HEK293T (cell line): ENCODE measurements around the gene ZNF74.
"Not testable (repeated sequence)": the region's sequence is repeated elsewhere in the genome, so short reads cannot be mapped to it uniquely, and the experiment has no call there.

Experiments
- BHLHE40 ChIP-seq: fragments of 450-650 bp; IDR thresholded peaks from 2 replicates; pipeline ENCODE4 v1.6.1; 2016; ENCODE audit warnings: mild to moderate bottlenecking, moderate library complexity, borderline replicate concordance
- FOXA1 ChIP-seq: fragments of 450-650 bp; IDR thresholded peaks from 2 replicates; pipeline ENCODE4 v1.6.1; 2016; ENCODE audit warnings: mild to moderate bottlenecking
- FOXK2 ChIP-seq: fragments of 450-650 bp; IDR thresholded peaks from 2 replicates; pipeline ENCODE4 v1.6.1; 2016; ENCODE audit warnings: mild to moderate bottlenecking
- FOXM1 ChIP-seq: fragments of 450-650 bp; IDR thresholded peaks from 2 replicates; pipeline ENCODE4 v1.6.1; 2017; ENCODE audit warnings: mild to moderate bottlenecking, borderline replicate concordance
- LEF1 ChIP-seq: fragments of 450-650 bp; IDR thresholded peaks from 2 replicates; pipeline ENCODE4 v1.6.1; 2017; ENCODE audit warnings: mild to moderate bottlenecking, borderline replicate concordance
- NFRKB ChIP-seq: fragments of 450-650 bp; IDR thresholded peaks from 2 replicates; pipeline ENCODE4 v1.6.1; 2016; ENCODE audit warnings: mild to moderate bottlenecking, moderate library complexity
- SP1 ChIP-seq: fragments of 450-650 bp; IDR thresholded peaks from 2 replicates; pipeline ENCODE4 v1.6.1; 2017
- TARDBP ChIP-seq: fragments of 450-650 bp; IDR thresholded peaks from 2 replicates; pipeline ENCODE4 v1.6.1; 2016
- ZNF384 ChIP-seq: fragments of 450-650 bp; IDR thresholded peaks from 2 replicates; pipeline ENCODE4 v1.6.1; 2016

DNA sequence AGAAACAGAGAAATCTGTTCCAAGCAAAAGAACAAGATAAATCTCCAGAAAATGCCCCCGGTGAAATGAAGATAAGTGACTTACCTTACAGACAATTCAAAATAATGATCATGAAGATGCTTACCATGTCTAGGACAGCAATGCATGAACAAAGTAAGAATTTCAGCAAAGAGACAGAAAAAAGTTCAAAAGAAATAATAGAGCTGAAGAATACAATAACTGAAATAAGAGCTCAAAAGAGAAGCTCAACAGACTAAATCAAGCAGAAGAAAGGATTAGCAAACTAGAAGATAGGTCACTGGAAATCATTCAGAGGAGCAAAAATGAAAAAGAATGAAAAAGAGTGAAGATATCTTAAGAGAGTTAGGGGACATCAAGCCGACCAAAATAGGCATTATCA, 19.8 kb upstream of the ZNF74 start:
- not testable (repeated sequence) for TF ChIP-seq SP1, BHLHE40, FOXM1, TARDBP, LEF1, FOXK2, FOXA1, NFRKB, ZNF384
